Stimulated activated CD4-positive, alpha-beta T cell treated with anti-CD3 and anti-CD28 coated beads, Interleukin-2, amount 100 ng/mL, for 4 hours (primary cell): ENCODE results near the gene HOGA1.
"Not testable (repeated sequence)": the region's sequence is repeated elsewhere in the genome, so short reads cannot be mapped to it uniquely, and the experiment has no call there.

Experiments used
- DNase-seq: peaks from one replicate; pipeline ENCODE4 v3.0.0-alpha.2; 2020; ENCODE audit warnings: low read depth

Gene HOGA1

DNA sequence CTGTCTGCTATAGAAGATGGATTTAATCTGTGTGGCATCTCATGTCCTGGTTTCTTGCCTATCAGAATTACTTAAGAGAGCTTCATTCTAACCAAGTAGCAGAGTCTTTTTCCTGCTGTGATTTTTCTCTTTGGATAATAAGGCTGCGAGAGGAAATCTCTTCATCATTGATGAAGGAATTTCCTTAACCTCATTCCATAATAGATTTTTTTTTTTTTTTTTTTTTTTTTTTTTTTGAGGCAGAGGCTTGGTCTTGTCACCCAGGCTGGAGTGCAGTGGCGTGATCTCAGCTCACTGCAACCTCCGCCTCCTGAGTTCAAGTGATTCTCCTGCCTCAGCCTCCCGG lies 65.2 kb downstream of the HOGA1 start:
- DNase-seq, result not testable (repeated sequence)

DNA sequence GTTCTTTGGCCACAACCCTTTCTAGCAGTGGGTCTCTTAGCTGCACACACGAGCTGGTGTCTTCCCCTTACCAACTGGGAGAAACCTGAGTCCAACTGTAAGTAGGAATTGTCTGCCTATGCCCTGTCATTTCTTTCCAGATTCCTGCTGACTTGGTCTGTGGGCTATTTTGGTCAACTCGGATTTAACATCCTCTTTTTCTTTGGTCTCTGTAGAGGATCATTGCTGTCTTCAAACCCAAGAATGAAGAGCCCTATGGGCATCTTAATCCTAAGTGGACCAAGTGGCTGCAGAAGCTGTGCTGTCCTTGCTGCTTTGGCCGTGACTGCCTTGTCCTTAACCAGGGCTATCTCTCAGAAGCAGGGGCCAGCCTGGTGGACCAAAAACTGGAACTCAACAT lies 66.5 kb downstream of the HOGA1 start:
- DNase-seq, result no peak

- no peak for DNase-seq
These were observed 67.6 kb downstream of the HOGA1 start for GRCh38 chr10:97651773-97652172.

- DNase-seq, result no peak
These were observed 72.6 kb downstream of the HOGA1 start for GRCh38 chr10:97656777-97657176.

GRCh38 chr10:97659589-97659988 lies 75.4 kb downstream of the HOGA1 start:
- DNase-seq, result no peak
